ENCODE measurements around the gene WDR6.

WDR6 gene

DNA sequence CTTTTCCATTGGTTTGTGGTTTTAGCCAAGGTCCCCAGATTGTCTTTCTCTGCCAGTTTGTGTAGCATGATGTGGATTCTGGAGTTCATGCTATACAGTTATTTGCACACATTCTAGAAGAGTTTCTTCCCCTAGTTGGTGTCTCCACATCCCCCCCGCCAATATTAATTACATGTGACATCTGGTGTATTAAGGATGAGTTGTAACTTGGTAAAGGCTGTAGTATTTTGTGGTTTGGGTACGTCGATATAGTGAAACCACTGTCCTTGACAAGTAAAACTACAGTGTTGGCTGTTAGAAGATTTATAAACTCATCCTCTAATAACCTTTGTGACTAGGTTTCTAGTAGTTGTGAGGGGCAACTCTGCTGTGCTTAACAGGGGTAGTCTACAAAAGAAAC lies 40.8 kb upstream of the WDR6 start:
- H3K9me3 ChIP-seq (ENCODE audit: control insufficient read depth, low read length), result no peaks in the 10 kb centered on the region
- H3K9ac ChIP-seq, result no peak overlapping the region
- H3K79me2 ChIP-seq, result peaks cover 7% of the 10 kb centered on the region
- H3K4me3 ChIP-seq (ENCODE audit: low read depth, low read length), result no peak overlapping the region
- no peaks in the 10 kb centered on the region for H3K4me1 ChIP-seq
- no peaks in the 10 kb centered on the region for H3K36me3 ChIP-seq (ENCODE audit: control insufficient read depth, insufficient read depth, low read length)
- H3K4me2 ChIP-seq (ENCODE audit: low read length), result no peak overlapping the region
- H3K27ac ChIP-seq, result no peak overlapping the region
- no peaks in the 10 kb centered on the region for H3K27me3 ChIP-seq (ENCODE audit: control insufficient read depth, insufficient read depth, low read length)
- TF ChIP-seq, protein P1, sequence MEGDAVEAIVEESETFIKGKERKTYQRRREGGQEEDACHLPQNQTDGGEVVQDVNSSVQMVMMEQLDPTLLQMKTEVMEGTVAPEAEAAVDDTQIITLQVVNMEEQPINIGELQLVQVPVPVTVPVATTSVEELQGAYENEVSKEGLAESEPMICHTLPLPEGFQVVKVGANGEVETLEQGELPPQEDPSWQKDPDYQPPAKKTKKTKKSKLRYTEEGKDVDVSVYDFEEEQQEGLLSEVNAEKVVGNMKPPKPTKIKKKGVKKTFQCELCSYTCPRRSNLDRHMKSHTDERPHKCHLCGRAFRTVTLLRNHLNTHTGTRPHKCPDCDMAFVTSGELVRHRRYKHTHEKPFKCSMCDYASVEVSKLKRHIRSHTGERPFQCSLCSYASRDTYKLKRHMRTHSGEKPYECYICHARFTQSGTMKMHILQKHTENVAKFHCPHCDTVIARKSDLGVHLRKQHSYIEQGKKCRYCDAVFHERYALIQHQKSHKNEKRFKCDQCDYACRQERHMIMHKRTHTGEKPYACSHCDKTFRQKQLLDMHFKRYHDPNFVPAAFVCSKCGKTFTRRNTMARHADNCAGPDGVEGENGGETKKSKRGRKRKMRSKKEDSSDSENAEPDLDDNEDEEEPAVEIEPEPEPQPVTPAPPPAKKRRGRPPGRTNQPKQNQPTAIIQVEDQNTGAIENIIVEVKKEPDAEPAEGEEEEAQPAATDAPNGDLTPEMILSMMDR (IDR thresholded peaks at IDR 0.05), result no peak
- no peak overlapping the region for H2AFZ ChIP-seq

DNA sequence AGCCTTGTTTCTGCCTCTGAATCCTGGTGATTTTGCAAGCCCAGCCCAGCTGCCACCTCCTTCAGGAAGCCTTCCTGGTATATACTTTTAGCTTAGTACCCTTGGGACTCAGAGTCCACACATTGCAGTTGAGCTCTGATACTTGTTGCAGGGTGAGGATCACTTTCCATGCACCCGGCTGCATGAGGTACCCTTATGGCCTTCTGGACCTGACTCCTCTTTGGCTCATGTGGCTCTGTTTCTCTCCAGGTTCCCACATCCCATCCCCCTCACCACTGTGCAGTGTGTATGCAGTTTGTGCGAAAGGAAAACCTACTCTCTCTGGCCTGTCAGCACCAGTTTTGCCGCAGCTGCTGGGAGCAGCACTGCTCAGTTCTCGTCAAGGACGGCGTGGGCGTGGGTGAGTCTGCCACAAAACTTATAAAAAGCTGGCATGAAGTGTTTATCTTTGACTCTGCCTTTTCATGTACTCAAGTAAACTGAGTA lies 40.3 kb upstream of the WDR6 start:
- TF ChIP-seq, protein P1 (IDR thresholded peaks at IDR 0.05), result no peak
- H3K27me3 ChIP-seq (ENCODE audit: control insufficient read depth, insufficient read depth, low read length), result no peaks in the 10 kb centered on the region
- no peaks in the 10 kb centered on the region for H3K4me1 ChIP-seq
- no peak overlapping the region for H2AFZ ChIP-seq
- H3K4me3 ChIP-seq (ENCODE audit: low read depth, low read length), result no peak overlapping the region
- H3K9ac ChIP-seq, result no peak overlapping the region
- H3K79me2 ChIP-seq, result peaks cover 7% of the 10 kb centered on the region
- no peaks in the 10 kb centered on the region for H3K36me3 ChIP-seq (ENCODE audit: control insufficient read depth, insufficient read depth, low read length)
- no peaks in the 10 kb centered on the region for H3K9me3 ChIP-seq (ENCODE audit: control insufficient read depth, low read length)
- H3K27ac ChIP-seq, result no peak overlapping the region
- H3K4me2 ChIP-seq (ENCODE audit: low read length), result no peak overlapping the region

DNA sequence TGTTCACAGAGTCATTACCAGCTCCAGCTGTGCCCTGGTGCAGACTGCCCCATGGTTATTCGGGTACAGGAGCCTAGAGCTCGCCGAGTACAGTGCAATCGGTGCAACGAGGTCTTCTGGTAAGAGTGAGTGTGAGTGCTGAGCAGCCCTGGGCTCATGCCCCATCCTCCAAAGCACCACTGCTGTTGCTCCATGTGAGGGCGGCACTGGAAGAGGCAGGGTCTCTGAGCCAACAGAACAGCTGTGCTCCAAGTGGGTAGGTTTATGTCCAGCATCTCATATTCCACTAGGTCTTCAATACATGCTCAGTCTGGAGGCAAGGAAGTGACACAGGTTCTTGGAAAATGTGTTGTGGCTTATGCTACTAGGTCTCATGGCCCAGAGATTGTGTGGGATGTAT lies 36.6 kb upstream of the WDR6 start:
- Histone ChIP-seq H3K9ac (no peak overlapping the region), H2AFZ (no peak overlapping the region), H3K4me3 (ENCODE audit: low read depth, low read length) (no peak overlapping the region), H3K27ac (no peak overlapping the region), H3K4me2 (ENCODE audit: low read length) (no peak overlapping the region), H3K27me3 (ENCODE audit: control insufficient read depth, insufficient read depth, low read length) (no peaks in the 10 kb centered on the region), H3K79me2 (peaks cover 1% of the 10 kb centered on the region), H3K36me3 (ENCODE audit: control insufficient read depth, insufficient read depth, low read length) (no peaks in the 10 kb centered on the region), H3K4me1 (no peaks in the 10 kb centered on the region), H3K9me3 (ENCODE audit: control insufficient read depth, low read length) (no peaks in the 10 kb centered on the region)
- TF ChIP-seq, protein P1 (IDR thresholded peaks at IDR 0.05), result no peak

DNA sequence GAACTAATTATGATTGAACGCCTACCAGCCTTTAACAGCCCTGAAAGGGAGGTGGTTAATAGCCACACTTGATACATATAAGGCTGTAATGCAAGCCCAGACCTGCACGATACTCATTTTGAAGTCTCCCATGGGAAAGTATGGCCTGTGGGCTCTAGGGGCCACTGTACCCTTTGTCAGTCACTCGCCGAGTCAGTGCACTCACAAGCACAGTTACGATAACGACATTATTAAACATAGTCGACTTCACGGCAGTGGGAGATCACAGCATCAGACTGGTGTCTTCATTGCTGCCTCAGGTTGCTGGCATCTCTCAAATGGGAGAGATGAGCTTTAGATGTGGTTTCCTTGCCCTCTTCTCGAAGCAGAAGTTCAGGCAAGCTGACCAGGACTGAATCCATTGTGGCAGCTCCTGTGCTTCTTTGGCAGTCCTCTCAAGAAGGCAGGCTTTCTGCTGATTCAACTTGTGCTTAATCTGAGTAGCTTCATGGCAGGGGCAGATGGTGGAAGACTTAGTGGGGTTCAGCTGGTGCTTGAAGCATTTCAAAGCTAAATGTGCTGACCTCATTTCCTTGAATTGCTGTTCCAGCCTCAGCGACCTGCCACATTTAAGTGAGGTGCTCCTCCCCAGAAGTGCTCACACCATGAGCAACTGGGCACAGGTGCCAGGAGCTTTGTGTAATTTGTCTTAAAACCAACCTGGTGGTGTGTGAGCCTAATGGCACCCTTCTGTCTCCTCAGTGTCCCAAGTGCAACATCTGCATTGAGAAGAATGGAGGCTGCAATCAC lies 32.9 kb upstream of the WDR6 start:
- Histone ChIP-seq H3K79me2 (peaks cover 4% of the 10 kb centered on the region), H3K4me1 (no peaks in the 10 kb centered on the region), H2AFZ (no peak overlapping the region), H3K4me3 (ENCODE audit: low read depth, low read length) (no peak overlapping the region), H3K36me3 (ENCODE audit: control insufficient read depth, insufficient read depth, low read length) (no peaks in the 10 kb centered on the region), H3K4me2 (ENCODE audit: low read length) (no peak overlapping the region), H3K27ac (no peak overlapping the region), H3K27me3 (ENCODE audit: control insufficient read depth, insufficient read depth, low read length) (no peaks in the 10 kb centered on the region), H3K9me3 (ENCODE audit: control insufficient read depth, low read length) (no peaks in the 10 kb centered on the region), H3K9ac (no peak overlapping the region)
- TF ChIP-seq, protein P1 (IDR thresholded peaks at IDR 0.05), result no peak

DNA sequence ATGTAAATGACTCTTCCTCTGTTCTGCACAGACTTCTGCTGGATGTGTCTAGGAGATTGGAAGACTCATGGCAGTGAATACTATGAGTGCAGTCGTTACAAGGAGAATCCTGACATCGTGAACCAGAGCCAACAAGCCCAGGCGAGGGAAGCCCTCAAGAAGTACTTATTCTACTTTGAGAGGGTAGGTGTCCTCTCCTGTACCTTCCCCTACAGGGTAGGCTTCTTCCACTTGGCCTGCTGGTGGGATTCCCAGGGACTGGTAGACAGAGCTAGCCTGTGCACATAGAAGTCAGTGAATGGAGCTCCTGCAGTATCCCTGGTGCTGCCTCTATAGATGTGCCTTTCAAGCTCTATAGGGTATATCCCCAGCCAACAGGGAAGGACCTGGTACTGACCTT lies 27.7 kb upstream of the WDR6 start:
- H3K79me2 ChIP-seq, result peaks cover 4% of the 10 kb centered on the region
- H2AFZ ChIP-seq, result no peak overlapping the region
- no peaks in the 10 kb centered on the region for H3K36me3 ChIP-seq (ENCODE audit: control insufficient read depth, insufficient read depth, low read length)
- TF ChIP-seq, protein P1 (IDR thresholded peaks at IDR 0.05), result no peak
- no peaks in the 10 kb centered on the region for H3K27me3 ChIP-seq (ENCODE audit: control insufficient read depth, insufficient read depth, low read length)
- no peak overlapping the region for H3K4me3 ChIP-seq (ENCODE audit: low read depth, low read length)
- no peak overlapping the region for H3K9ac ChIP-seq
- no peak overlapping the region for H3K27ac ChIP-seq
- H3K4me1 ChIP-seq, result no peaks in the 10 kb centered on the region
- no peaks in the 10 kb centered on the region for H3K9me3 ChIP-seq (ENCODE audit: control insufficient read depth, low read length)
- H3K4me2 ChIP-seq (ENCODE audit: low read length), result no peak overlapping the region
